ENCODE measurements around the gene SLC2A11.
"Not testable (repeated sequence)": the region's sequence is repeated elsewhere in the genome, so short reads cannot be mapped to it uniquely, and the experiment has no call there.

SLC2A11 gene

GRCh38 chr22:23896523-23897186, 39.0 kb downstream of the SLC2A11 start:
- peaks cover 27% of the 10 kb centered on the region for H3K9me3 Mint-ChIP-seq
- no peak for DNase-seq
- peaks cover 62% of the 10 kb centered on the region for H3K4me1 Mint-ChIP-seq
- TF ChIP-seq CTCF (IDR thresholded peaks at IDR 0.05): no peak
- no peak overlapping the region for H3K27ac Mint-ChIP-seq
- H3K36me3 Mint-ChIP-seq (ENCODE audit: low read depth): peaks cover 51% of the 10 kb centered on the region
- peak overlapping the region; percentile 63 for H3K4me3 Mint-ChIP-seq
- H3K27me3 Mint-ChIP-seq (ENCODE audit: low read depth, poor library complexity): no peaks in the 10 kb centered on the region

DNA sequence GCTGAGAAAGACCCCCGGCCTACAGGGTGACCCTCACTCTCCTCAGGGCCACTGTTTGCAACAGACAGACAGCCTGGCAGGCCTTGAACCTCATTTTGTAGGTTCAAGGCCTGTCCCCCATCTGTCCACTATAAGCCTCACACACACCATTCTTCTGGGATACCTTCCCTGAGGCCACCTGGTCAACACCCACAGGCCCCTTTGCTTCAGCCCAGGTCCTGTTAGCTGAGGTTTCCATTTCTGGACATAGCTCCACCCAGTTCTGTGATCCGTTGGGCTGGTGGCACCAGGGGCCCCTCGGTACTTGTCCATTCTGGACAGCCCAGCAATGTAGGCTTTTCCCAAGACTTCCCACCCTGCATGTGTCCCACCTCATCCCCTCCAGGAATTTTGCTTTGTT, 39.6 kb downstream of the SLC2A11 start:
- no peak for TF ChIP-seq CTCF (IDR thresholded peaks at IDR 0.05)
- H3K4me3 Mint-ChIP-seq: peak overlapping the region; percentile 63
- H3K27ac Mint-ChIP-seq: no peak overlapping the region

DNA sequence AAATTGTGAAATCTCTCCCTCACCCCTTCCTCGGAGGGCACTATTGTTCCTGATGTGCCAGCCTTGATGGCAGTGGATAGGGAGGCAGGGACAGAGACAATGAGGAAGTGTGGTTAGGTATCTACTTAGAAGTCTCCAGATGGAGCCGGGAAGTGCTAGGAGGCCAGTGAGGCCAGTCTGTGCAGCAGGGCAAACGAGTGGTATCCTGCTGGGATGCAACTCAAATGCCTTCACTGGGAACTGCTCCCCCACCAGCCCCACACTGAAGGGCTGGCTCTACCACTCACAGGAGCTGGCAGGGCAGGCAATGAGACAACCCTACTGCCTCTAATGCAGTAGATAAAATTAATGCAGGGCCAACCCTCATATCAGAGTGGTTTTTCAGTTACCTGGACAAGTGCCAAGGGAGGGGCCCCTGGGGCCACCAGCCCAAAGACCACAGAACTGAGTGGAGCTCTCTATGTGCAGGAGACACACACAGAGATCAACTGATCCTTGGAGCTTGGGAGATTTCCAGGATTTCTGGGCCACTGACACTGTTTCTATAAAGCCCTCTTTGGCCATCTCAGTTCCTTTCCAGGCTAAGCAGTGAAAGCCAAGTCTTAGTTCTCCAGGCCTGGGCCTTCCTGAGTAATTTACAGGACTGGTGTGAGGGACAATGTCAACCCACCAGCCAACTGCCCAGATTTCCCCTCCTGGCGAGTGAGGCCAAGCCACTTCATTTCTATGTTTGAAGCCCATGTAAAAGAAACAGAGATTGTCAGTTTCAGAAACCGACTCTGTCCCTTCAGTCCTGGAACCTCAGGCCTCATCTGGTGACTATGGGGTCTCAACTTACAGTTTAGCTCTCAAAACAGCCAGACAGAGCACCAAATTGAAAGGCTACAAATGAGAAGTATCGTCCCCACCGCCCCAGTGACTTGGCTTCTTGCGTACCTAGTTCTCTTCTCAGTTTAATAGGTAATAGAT, 40.6 kb downstream of the SLC2A11 start:
- H3K4me3 Mint-ChIP-seq: no peak overlapping the region
- H3K36me3 Mint-ChIP-seq (ENCODE audit: low read depth): peaks cover 46% of the 10 kb centered on the region
- no peak for TF ChIP-seq CTCF (IDR thresholded peaks at IDR 0.05)
- peak overlapping the region; percentile 79 for H3K27ac Mint-ChIP-seq
- peaks cover 16% of the 10 kb centered on the region for H3K9me3 Mint-ChIP-seq
- no peaks in the 10 kb centered on the region for H3K27me3 Mint-ChIP-seq (ENCODE audit: low read depth, poor library complexity)
- DNase-seq: no peak
- peaks cover 50% of the 10 kb centered on the region for H3K4me1 Mint-ChIP-seq

More for the DNA sequence above, 39.6 kb downstream of the SLC2A11 start:
- no peak for DNase-seq
- H3K9me3 Mint-ChIP-seq: peaks cover 21% of the 10 kb centered on the region
- H3K4me1 Mint-ChIP-seq: peaks cover 59% of the 10 kb centered on the region
- H3K36me3 Mint-ChIP-seq (ENCODE audit: low read depth): peaks cover 50% of the 10 kb centered on the region
- H3K27me3 Mint-ChIP-seq (ENCODE audit: low read depth, poor library complexity): no peaks in the 10 kb centered on the region

- Mint-ChIP-seq H3K27ac (peak overlapping the region; percentile 79), H3K4me3 (no peak overlapping the region), H3K27me3 (ENCODE audit: low read depth, poor library complexity) (no peaks in the 10 kb centered on the region), H3K4me1 (peaks cover 45% of the 10 kb centered on the region), H3K36me3 (ENCODE audit: low read depth) (peaks cover 48% of the 10 kb centered on the region), H3K9me3 (peaks cover 16% of the 10 kb centered on the region)
- no peak for TF ChIP-seq CTCF (IDR thresholded peaks at IDR 0.05)
- no peak for DNase-seq
Measured at GRCh38 chr22:23899042-23899745, 41.5 kb downstream of the SLC2A11 start.

GRCh38 chr22:23900227-23900626, 42.6 kb downstream of the SLC2A11 start:
- H3K27me3 Mint-ChIP-seq (ENCODE audit: low read depth, poor library complexity); H3K4me3 Mint-ChIP-seq; H3K27ac Mint-ChIP-seq; DNase-seq: not testable (repeated sequence)
- Mint-ChIP-seq H3K36me3 (ENCODE audit: low read depth) (peaks cover 52% of the 10 kb centered on the region), H3K4me1 (peaks cover 52% of the 10 kb centered on the region), H3K9me3 (peaks cover 16% of the 10 kb centered on the region)

DNA sequence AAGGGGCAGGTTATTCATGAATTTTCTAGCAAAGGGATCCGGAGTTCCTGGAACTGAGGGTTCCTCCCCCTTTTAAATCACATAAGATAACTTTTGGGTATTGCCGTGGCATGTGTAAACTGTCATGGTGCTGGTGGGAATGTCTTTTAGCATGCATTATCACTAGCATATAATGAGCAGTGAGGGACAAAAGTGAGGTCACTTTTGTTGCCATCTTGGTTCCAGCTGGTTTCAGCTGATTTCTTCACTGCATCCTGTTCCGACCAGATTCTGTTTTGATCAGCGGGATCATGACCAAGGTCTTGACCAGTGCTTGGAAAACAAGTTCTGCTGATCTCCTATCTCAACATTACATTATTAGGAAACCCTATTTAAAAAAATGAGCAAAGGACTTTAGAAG, 43.9 kb downstream of the SLC2A11 start:
- DNase-seq: no peak
- H3K27me3 Mint-ChIP-seq (ENCODE audit: low read depth, poor library complexity): peaks cover 3% of the 10 kb centered on the region
- TF ChIP-seq CTCF (IDR thresholded peaks at IDR 0.05): no peak
- peaks cover 16% of the 10 kb centered on the region for H3K9me3 Mint-ChIP-seq
- peaks cover 39% of the 10 kb centered on the region for H3K4me1 Mint-ChIP-seq
- no peak overlapping the region for H3K4me3 Mint-ChIP-seq
- no peak overlapping the region for H3K27ac Mint-ChIP-seq
- H3K36me3 Mint-ChIP-seq (ENCODE audit: low read depth): peaks cover 52% of the 10 kb centered on the region

All from nephron progenitor cell (in vitro differentiated cells).